ENCODE data around the gene CDK2.

DNA sequence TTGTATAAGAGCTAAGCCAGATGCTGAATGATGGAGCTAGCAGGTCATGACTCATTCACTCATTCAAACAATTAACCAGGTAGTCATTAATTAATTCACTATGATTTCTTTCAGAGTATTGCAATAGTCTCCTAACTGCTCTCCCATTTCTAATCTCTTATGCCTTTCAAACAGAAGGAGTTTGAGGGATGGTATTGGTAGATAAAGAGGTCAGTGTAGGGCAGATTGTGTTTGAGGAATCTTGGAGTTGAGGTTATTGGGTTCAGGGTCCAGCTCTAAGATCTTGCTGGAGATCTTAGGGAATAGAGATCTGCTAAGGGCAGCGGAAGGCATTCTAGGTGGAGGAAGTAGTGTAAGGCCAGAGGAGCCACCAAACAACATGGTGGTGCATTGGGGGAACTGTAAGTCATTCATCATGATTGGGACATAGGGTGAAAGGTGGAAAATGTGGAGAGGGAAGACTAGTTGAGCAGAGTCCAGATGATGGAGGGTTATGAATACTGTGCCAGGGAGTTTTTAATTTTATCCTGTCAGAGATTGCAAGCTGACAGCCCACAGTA, 24.0 kb upstream of the CDK2 start:
- TF ChIP-seq RAD21 (IDR thresholded peaks at IDR 0.05; ENCODE audit: low read length) (no peak), NFE2L2 (IDR thresholded peaks at IDR 0.05; ENCODE audit: low read depth, low read length) (no peak), MXI1 (IDR thresholded peaks at IDR 0.05; ENCODE audit: borderline replicate concordance, low read depth, low read length) (no peak), CEBPB (IDR thresholded peaks at IDR 0.05; ENCODE audit: low read depth, low read length) (no peak), RFX5 (IDR thresholded peaks at IDR 0.05; ENCODE audit: low read depth, low read length) (no peak), POLR2A (IDR thresholded peaks at IDR 0.05; ENCODE audit: low read depth, low read length) (no peak), BHLHE40 (IDR thresholded peaks at IDR 0.05; ENCODE audit: low read depth, low read length) (no peak), RCOR1 (IDR thresholded peaks at IDR 0.05; ENCODE audit: insufficient replicate concordance, low read length) (no peak), FOS (IDR thresholded peaks at IDR 0.05; ENCODE audit: low read depth, low read length) (no peak)
- TF ChIP-seq, protein P1, sequence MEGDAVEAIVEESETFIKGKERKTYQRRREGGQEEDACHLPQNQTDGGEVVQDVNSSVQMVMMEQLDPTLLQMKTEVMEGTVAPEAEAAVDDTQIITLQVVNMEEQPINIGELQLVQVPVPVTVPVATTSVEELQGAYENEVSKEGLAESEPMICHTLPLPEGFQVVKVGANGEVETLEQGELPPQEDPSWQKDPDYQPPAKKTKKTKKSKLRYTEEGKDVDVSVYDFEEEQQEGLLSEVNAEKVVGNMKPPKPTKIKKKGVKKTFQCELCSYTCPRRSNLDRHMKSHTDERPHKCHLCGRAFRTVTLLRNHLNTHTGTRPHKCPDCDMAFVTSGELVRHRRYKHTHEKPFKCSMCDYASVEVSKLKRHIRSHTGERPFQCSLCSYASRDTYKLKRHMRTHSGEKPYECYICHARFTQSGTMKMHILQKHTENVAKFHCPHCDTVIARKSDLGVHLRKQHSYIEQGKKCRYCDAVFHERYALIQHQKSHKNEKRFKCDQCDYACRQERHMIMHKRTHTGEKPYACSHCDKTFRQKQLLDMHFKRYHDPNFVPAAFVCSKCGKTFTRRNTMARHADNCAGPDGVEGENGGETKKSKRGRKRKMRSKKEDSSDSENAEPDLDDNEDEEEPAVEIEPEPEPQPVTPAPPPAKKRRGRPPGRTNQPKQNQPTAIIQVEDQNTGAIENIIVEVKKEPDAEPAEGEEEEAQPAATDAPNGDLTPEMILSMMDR (conservative IDR thresholded peaks at IDR 0.05; ENCODE audit: low read depth, low read length): no peak
- TF ChIP-seq, protein P2, sequence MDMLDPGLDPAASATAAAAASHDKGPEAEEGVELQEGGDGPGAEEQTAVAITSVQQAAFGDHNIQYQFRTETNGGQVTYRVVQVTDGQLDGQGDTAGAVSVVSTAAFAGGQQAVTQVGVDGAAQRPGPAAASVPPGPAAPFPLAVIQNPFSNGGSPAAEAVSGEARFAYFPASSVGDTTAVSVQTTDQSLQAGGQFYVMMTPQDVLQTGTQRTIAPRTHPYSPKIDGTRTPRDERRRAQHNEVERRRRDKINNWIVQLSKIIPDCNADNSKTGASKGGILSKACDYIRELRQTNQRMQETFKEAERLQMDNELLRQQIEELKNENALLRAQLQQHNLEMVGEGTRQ (IDR thresholded peaks at IDR 0.05; ENCODE audit: low read depth, low read length): no peak
- TF ChIP-seq, protein P3, sequence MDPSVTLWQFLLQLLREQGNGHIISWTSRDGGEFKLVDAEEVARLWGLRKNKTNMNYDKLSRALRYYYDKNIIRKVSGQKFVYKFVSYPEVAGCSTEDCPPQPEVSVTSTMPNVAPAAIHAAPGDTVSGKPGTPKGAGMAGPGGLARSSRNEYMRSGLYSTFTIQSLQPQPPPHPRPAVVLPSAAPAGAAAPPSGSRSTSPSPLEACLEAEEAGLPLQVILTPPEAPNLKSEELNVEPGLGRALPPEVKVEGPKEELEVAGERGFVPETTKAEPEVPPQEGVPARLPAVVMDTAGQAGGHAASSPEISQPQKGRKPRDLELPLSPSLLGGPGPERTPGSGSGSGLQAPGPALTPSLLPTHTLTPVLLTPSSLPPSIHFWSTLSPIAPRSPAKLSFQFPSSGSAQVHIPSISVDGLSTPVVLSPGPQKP (IDR thresholded peaks at IDR 0.05; ENCODE audit: borderline replicate concordance, low read depth, low read length): no peak
